HG03571 (cell line): ENCODE measurements around the gene NQO2.
"Not testable (repeated sequence)": the region's sequence is repeated elsewhere in the genome, so short reads cannot be mapped to it uniquely, and the experiment has no call there.

Experiments used
- ATAC-seq: cut with Tn5 transposase; IDR thresholded peaks from one replicate; pipeline ENCODE4 v1.9.1; 2021; ENCODE audit not compliant: unreplicated experiment

Gene NQO2

GRCh38 chr6:3036861-3037637 lies 37.4 kb downstream of the NQO2 start:
- ATAC-seq = no peak

GRCh38 chr6:3037638-3038365 lies 38.1 kb downstream of the NQO2 start:
- ATAC-seq = no peak

GRCh38 chr6:3039384-3039783 lies 39.7 kb downstream of the NQO2 start:
- no peak for ATAC-seq

- no peak for ATAC-seq
These were observed 41.5 kb downstream of the NQO2 start for GRCh38 chr6:3041147-3041546.

GRCh38 chr6:3041606-3042005 lies 41.9 kb downstream of the NQO2 start:
- ATAC-seq = no peak

- ATAC-seq = no peak
These were observed 45.7 kb downstream of the NQO2 start for GRCh38 chr6:3045369-3045768.

GRCh38 chr6:3045777-3046176 lies 46.1 kb downstream of the NQO2 start:
- ATAC-seq = no peak

GRCh38 chr6:3046295-3046694 lies 46.6 kb downstream of the NQO2 start:
- no peak for ATAC-seq

GRCh38 chr6:3048009-3048408 lies 48.3 kb downstream of the NQO2 start:
- ATAC-seq = not testable (repeated sequence)

GRCh38 chr6:3052481-3053230 lies 53.0 kb downstream of the NQO2 start:
- no peak for ATAC-seq

- ATAC-seq = no peak
These were observed 53.5 kb downstream of the NQO2 start for GRCh38 chr6:3053231-3053508.

GRCh38 chr6:3054229-3055157 lies 54.8 kb downstream of the NQO2 start:
- not testable (repeated sequence) for ATAC-seq

GRCh38 chr6:3055158-3055499 lies 55.4 kb downstream of the NQO2 start:
- ATAC-seq = not testable (repeated sequence)

- no peak for ATAC-seq
These were observed 57.5 kb downstream of the NQO2 start for GRCh38 chr6:3057063-3057770.

- ATAC-seq = no peak
These were observed 59.3 kb downstream of the NQO2 start for GRCh38 chr6:3058957-3059356.

- not testable (repeated sequence) for ATAC-seq
These were observed 60.4 kb downstream of the NQO2 start for GRCh38 chr6:3060092-3060491.

- no peak for ATAC-seq
These were observed 61.8 kb downstream of the NQO2 start for GRCh38 chr6:3061501-3061941.

GRCh38 chr6:3063340-3063732 lies 63.6 kb downstream of the NQO2 start:
- ATAC-seq = not testable (repeated sequence)

GRCh38 chr6:3063733-3064700 lies 64.3 kb downstream of the NQO2 start:
- ATAC-seq = peak; percentile 51
